Hematopoietic multipotent progenitor cell treated with erythropoietin and hydrocortisone succinate and interleukin-3 and kit ligand, for 17 days (in vitro differentiated cells): ENCODE measurements around the gene MAST4.
"Not testable (repeated sequence)": the region's sequence is repeated elsewhere in the genome, so short reads cannot be mapped to it uniquely, and the experiment has no call there.

Experiments
- DNase-seq: peaks from one replicate; pipeline ENCODE4 v3.0.0-alpha.2; 2015; ENCODE audit warnings: low spot score

MAST4 gene

GRCh38 chr5:67090040-67090439, 493.8 kb downstream of the MAST4 start:
- no peak for DNase-seq

GRCh38 chr5:67090593-67090992, 494.4 kb downstream of the MAST4 start:
- DNase-seq: no peak

GRCh38 chr5:67092535-67092934, 496.3 kb downstream of the MAST4 start:
- DNase-seq: no peak

GRCh38 chr5:67093279-67093678, 497.1 kb downstream of the MAST4 start:
- DNase-seq: no peak

- no peak for DNase-seq
Observed at GRCh38 chr5:67094476-67095300, 498.5 kb downstream of the MAST4 start.

- DNase-seq: no peak
Observed at GRCh38 chr5:67095346-67096171, 499.4 kb downstream of the MAST4 start.

- no peak for DNase-seq
Observed at GRCh38 chr5:67098656-67099055, 502.5 kb downstream of the MAST4 start.

- no peak for DNase-seq
Observed at GRCh38 chr5:67100301-67100700, 504.1 kb downstream of the MAST4 start.

- no peak for DNase-seq
Observed at GRCh38 chr5:67102708-67103107, 506.5 kb downstream of the MAST4 start.

GRCh38 chr5:67104859-67105258, 508.7 kb downstream of the MAST4 start:
- no peak for DNase-seq

GRCh38 chr5:67105270-67105669, 509.1 kb downstream of the MAST4 start:
- no peak for DNase-seq

- no peak for DNase-seq
Observed at GRCh38 chr5:67106626-67107342, 510.6 kb downstream of the MAST4 start.

GRCh38 chr5:67111779-67112178, 515.6 kb downstream of the MAST4 start:
- no peak for DNase-seq

- no peak for DNase-seq
Observed at GRCh38 chr5:67115246-67115645, 519.1 kb downstream of the MAST4 start.

- no peak for DNase-seq
Observed at GRCh38 chr5:67115817-67116216, 519.6 kb downstream of the MAST4 start.

- no peak for DNase-seq
Observed at GRCh38 chr5:67118050-67118620, 521.9 kb downstream of the MAST4 start.

GRCh38 chr5:67119010-67119409, 522.8 kb downstream of the MAST4 start:
- no peak for DNase-seq

- no peak for DNase-seq
Observed at GRCh38 chr5:67120032-67120431, 523.8 kb downstream of the MAST4 start.

GRCh38 chr5:67123819-67124218, 527.6 kb downstream of the MAST4 start:
- DNase-seq: no peak

- no peak for DNase-seq
Observed at GRCh38 chr5:67124556-67124955, 528.4 kb downstream of the MAST4 start.

GRCh38 chr5:67127347-67127895, 531.2 kb downstream of the MAST4 start:
- not testable (repeated sequence) for DNase-seq

- DNase-seq: no peak
Observed at GRCh38 chr5:67129768-67130167, 533.6 kb downstream of the MAST4 start.
